Measurements from ENCODE around the gene LMAN2L. TPM values are rescaled to one million over a fixed set of nuclear protein-coding genes. Genes with fewer than 3 reads are reported as not detected.

LMAN2L gene
- total RNA-seq, 1 donor from 2014 or later: 33.3 TPM

GRCh38 chr2:96685577-96686459 lies 54.0 kb downstream of the LMAN2L start:
- Mint-ChIP-seq H3K27me3 (ENCODE audit: low read depth) (no peaks in the 10 kb centered on the region), H3K4me3 (peak overlapping the region; percentile 15), H3K9me3 (no peaks in the 10 kb centered on the region), H3K4me1 (peaks cover 22% of the 10 kb centered on the region), H3K36me3 (no peaks in the 10 kb centered on the region), H3K27ac (peak overlapping the region; percentile 34)
- TF ChIP-seq, protein P1, sequence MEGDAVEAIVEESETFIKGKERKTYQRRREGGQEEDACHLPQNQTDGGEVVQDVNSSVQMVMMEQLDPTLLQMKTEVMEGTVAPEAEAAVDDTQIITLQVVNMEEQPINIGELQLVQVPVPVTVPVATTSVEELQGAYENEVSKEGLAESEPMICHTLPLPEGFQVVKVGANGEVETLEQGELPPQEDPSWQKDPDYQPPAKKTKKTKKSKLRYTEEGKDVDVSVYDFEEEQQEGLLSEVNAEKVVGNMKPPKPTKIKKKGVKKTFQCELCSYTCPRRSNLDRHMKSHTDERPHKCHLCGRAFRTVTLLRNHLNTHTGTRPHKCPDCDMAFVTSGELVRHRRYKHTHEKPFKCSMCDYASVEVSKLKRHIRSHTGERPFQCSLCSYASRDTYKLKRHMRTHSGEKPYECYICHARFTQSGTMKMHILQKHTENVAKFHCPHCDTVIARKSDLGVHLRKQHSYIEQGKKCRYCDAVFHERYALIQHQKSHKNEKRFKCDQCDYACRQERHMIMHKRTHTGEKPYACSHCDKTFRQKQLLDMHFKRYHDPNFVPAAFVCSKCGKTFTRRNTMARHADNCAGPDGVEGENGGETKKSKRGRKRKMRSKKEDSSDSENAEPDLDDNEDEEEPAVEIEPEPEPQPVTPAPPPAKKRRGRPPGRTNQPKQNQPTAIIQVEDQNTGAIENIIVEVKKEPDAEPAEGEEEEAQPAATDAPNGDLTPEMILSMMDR (IDR thresholded peaks at IDR 0.05; ENCODE audit: unreplicated experiment): no peak
- DNase-seq (ENCODE audit: low spot score in 2 of 2, unreplicated experiment in 2 of 2): peak; percentile 57 to 87

- DNase-seq (ENCODE audit: low spot score in 2 of 2, unreplicated experiment in 2 of 2): no peak
- H3K4me1 Mint-ChIP-seq: peaks cover 28% of the 10 kb centered on the region
- peak overlapping the region; percentile 15 for H3K4me3 Mint-ChIP-seq
- H3K27ac Mint-ChIP-seq: no peak overlapping the region
- TF ChIP-seq, protein P1 (IDR thresholded peaks at IDR 0.05; ENCODE audit: unreplicated experiment): no peak
- no peaks in the 10 kb centered on the region for H3K9me3 Mint-ChIP-seq
- H3K36me3 Mint-ChIP-seq: no peaks in the 10 kb centered on the region
- no peaks in the 10 kb centered on the region for H3K27me3 Mint-ChIP-seq (ENCODE audit: low read depth)
Measured at GRCh38 chr2:96684883-96685576, 54.8 kb downstream of the LMAN2L start.

DNA sequence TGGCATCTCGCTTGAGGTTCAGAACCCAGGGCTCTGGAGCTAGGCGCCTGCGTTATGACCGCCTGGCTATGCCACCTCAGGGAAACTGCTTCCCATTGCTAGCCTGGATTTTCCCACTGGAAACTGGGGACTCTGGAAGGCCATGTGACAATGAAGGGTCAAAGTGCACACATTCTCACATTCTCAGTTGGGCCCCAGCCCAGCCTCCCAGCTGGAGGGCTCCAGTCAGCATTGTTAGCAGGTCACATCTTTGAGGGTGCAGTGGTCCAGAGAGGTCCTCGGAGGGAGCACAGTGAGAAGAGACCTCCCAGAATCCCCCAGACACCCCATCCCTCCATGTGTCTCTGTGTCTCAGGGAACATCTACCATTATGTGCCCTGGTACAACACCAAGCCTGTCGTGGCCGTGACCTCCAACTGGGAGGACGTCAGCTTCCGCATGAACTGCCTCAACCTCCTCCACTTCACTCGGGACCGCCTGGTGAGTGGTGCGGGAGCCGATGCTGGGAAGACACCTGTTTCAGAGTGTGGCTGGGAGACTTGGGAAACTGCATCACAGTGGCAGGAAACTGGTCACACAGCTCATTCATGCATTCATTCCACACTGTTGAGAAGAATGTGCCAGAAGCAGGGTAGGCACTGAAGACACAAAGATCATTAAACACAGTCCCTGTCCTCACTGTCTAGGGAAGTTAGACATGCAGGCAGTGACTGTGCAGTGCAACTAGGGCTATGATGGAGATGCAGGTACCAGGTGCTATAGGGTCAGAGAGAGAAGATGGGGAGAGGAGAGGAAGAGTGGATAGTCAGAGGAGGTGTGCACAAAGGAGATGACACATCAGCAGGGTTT lies 55.7 kb downstream of the LMAN2L start:
- H3K9me3 Mint-ChIP-seq: no peaks in the 10 kb centered on the region
- peaks cover 34% of the 10 kb centered on the region for H3K4me1 Mint-ChIP-seq
- H3K27ac Mint-ChIP-seq: no peak overlapping the region
- DNase-seq (ENCODE audit: low spot score in 2 of 2, unreplicated experiment in 2 of 2): no peak
- TF ChIP-seq, protein P1 (IDR thresholded peaks at IDR 0.05; ENCODE audit: unreplicated experiment): no peak
- H3K4me3 Mint-ChIP-seq: no peak overlapping the region
- H3K36me3 Mint-ChIP-seq: no peaks in the 10 kb centered on the region
- peaks cover 5% of the 10 kb centered on the region for H3K27me3 Mint-ChIP-seq (ENCODE audit: low read depth)

GRCh38 chr2:96683307-96683706 lies 56.6 kb downstream of the LMAN2L start:
- H3K9me3 Mint-ChIP-seq: no peaks in the 10 kb centered on the region
- no peaks in the 10 kb centered on the region for H3K36me3 Mint-ChIP-seq
- peaks cover 34% of the 10 kb centered on the region for H3K4me1 Mint-ChIP-seq
- peaks cover 6% of the 10 kb centered on the region for H3K27me3 Mint-ChIP-seq (ENCODE audit: low read depth)
- H3K4me3 Mint-ChIP-seq: no peak overlapping the region
- TF ChIP-seq, protein P1 (IDR thresholded peaks at IDR 0.05; ENCODE audit: unreplicated experiment): no peak
- DNase-seq (ENCODE audit: low spot score in 2 of 2, unreplicated experiment in 2 of 2): no peak
- no peak overlapping the region for H3K27ac Mint-ChIP-seq

- Mint-ChIP-seq H3K36me3 (no peaks in the 10 kb centered on the region), H3K4me1 (peaks cover 29% of the 10 kb centered on the region), H3K27me3 (ENCODE audit: low read depth) (peaks cover 7% of the 10 kb centered on the region), H3K9me3 (no peaks in the 10 kb centered on the region), H3K27ac (no peak overlapping the region), H3K4me3 (no peak overlapping the region)
- no peak for DNase-seq (ENCODE audit: low spot score in 2 of 2, unreplicated experiment in 2 of 2)
- TF ChIP-seq, protein P1 (IDR thresholded peaks at IDR 0.05; ENCODE audit: unreplicated experiment): no peak
Measured at GRCh38 chr2:96681540-96681939, 58.3 kb downstream of the LMAN2L start.

All from mesothelial cell of epicardium (in vitro differentiated cells).